ENCODE measurements around the gene PIWIL4.

DNA sequence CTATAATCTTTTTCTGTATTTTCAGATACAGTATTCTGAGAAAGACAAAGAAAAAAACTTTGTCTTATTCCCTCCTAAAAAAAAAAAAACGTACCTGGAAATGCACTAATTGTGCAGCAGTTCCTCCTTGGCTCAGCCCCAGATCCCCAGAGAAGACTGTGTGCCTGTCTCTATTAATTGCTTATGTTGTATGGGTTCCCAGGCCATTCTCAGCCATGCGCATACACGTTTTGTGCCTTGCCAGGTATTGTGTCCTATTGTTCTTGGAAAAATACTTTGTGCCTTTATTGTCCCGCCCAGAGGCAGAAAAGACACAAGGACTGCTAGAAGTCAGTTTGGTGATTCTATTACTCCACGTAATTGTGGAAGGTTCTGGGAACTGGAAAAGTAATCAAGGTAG is 91.2 kb downstream of the PIWIL4 start:
- TF ChIP-seq SP1 (IDR thresholded peaks at IDR 0.05) (no peak), NFRKB (IDR thresholded peaks at IDR 0.05) (no peak), SUZ12 (IDR thresholded peaks at IDR 0.05) (no peak), BHLHE40 (IDR thresholded peaks at IDR 0.05; ENCODE audit: borderline replicate concordance) (no peak), TARDBP (IDR thresholded peaks at IDR 0.05) (no peak), ELF4 (IDR thresholded peaks at IDR 0.05) (no peak), FOXM1 (IDR thresholded peaks at IDR 0.05; ENCODE audit: borderline replicate concordance) (no peak), HDGF (IDR thresholded peaks at IDR 0.05; ENCODE audit: borderline replicate concordance) (no peak), FOXA1 (IDR thresholded peaks at IDR 0.05) (no peak), PKNOX1 (IDR thresholded peaks at IDR 0.05) (no peak)

All from HEK293T (cell line).